ENCODE measurements around the gene ARRDC1.

- TF ChIP-seq PAX5 (IDR thresholded peaks at IDR 0.05; ENCODE audit: insufficient read depth, low read length, severe bottlenecking) (no peak), POLR2A (IDR thresholded peaks at IDR 0.05; ENCODE audit: low read depth, low read length) (no peak), POLR2AphosphoS5 (IDR thresholded peaks at IDR 0.05; ENCODE audit: low read depth, low read length) (no peak), POU2F2 (IDR thresholded peaks at IDR 0.05; ENCODE audit: low read depth, low read length) (no peak)
Observed at GRCh38 chr9:137614631-137615386, 9.3 kb downstream of the ARRDC1 start.

Measured in GM12891 (cell line).